Measurements from ENCODE around the gene CD300LF. TPM values are rescaled to one million over a fixed set of nuclear protein-coding genes. Genes with fewer than 3 reads are reported as not detected.

The CD300LF gene
- total and polyA plus RNA-seq, 2 experiments from 2014 or later, result not detected

GRCh38 chr17:74730491-74731346, 18.0 kb upstream of the CD300LF start:
- H3K4me2 ChIP-seq, result no peak overlapping the region
- H3K27ac Mint-ChIP-seq, result no peak overlapping the region
- peaks cover 10% of the 10 kb centered on the region; the same call in 1 of the 2 replicates for H3K27me3 ChIP-seq (ENCODE audit: insufficient read depth)
- H3K36me3 Mint-ChIP-seq (ENCODE audit: low read depth), result no peaks in the 10 kb centered on the region
- peaks cover 21% of the 10 kb centered on the region for H3F3A ChIP-seq (replicated peaks; ENCODE audit: low read depth)
- no peak overlapping the region for H3K27ac ChIP-seq (ENCODE audit: low read depth)
- no peaks in the 10 kb centered on the region for H4K20me1 ChIP-seq (replicated peaks; ENCODE audit: insufficient read depth)
- no peak overlapping the region for H3K4me3 Mint-ChIP-seq
- H3K4me1 Mint-ChIP-seq, result peaks cover 4% of the 10 kb centered on the region
- ATAC-seq, result no peak
- H3K36me3 ChIP-seq (ENCODE audit: insufficient read depth), result no peaks in the 10 kb centered on the region
- no peak overlapping the region for H3K4me3 ChIP-seq
- no peaks in the 10 kb centered on the region; the same call in 2 of the 3 replicates for H3K9me3 Mint-ChIP-seq
- no peak for TF ChIP-seq EZH2 (IDR thresholded peaks at IDR 0.05; ENCODE audit: low read depth, unreplicated experiment)
- TF ChIP-seq EZH2phosphoT487 (IDR thresholded peaks at IDR 0.05; ENCODE audit: unreplicated experiment), result no peak
- no peak for TF ChIP-seq ZNF114 (CRISPR knock-in tag; IDR thresholded peaks at IDR 0.05)
- TF ChIP-seq CREB1 (CRISPR knock-in tag; IDR thresholded peaks at IDR 0.05; ENCODE audit: low read depth), result no peak
- TF ChIP-seq STAT1 (IDR thresholded peaks at IDR 0.05; ENCODE audit: unreplicated experiment), result no peak
- TF ChIP-seq CTCF (conservative IDR thresholded peaks at IDR 0.05; ENCODE audit: low read depth in 2 of 2), result no peak
- no peak for TF ChIP-seq REST (IDR thresholded peaks at IDR 0.05; ENCODE audit: unreplicated experiment)
- no peak for TF ChIP-seq NANOG (IDR thresholded peaks at IDR 0.05; ENCODE audit: borderline replicate concordance)
- no peak for TF ChIP-seq ZNF462 (CRISPR knock-in tag; IDR thresholded peaks at IDR 0.05)
- TF ChIP-seq ZNF331 (CRISPR knock-in tag; IDR thresholded peaks at IDR 0.05; ENCODE audit: low read depth), result no peak
- no peak for TF ChIP-seq POLR2AphosphoS5 (IDR thresholded peaks at IDR 0.05; ENCODE audit: low read depth)
- no peak for TF ChIP-seq ETS1 (IDR thresholded peaks at IDR 0.05)
- TF ChIP-seq JUNB (IDR thresholded peaks at IDR 0.05; ENCODE audit: unreplicated experiment), result no peak
- peaks cover 9% of the 10 kb centered on the region for H3K27me3 Mint-ChIP-seq (ENCODE audit: insufficient read depth, low read depth, poor library complexity)
- no peak overlapping the region for H2AFZ ChIP-seq
- no peak for DNase-seq (ENCODE audit: low spot score)
- H3K9me2 ChIP-seq (ENCODE audit: insufficient read depth), result no peaks in the 10 kb centered on the region
- H3K4me1 ChIP-seq (ENCODE audit: insufficient read depth), result peaks cover 2% of the 10 kb centered on the region; the same call in 1 of the 2 replicates
- no peaks in the 10 kb centered on the region for H3K79me2 ChIP-seq (replicated peaks; ENCODE audit: insufficient read depth)

Data from GM23338 (cell line).